B cell (primary cell): Measurements from ENCODE around the gene C1R. TPM values are rescaled to one million over a fixed set of nuclear protein-coding genes. Genes with fewer than 3 reads are reported as not detected.

Source experiments
- ATAC-seq: fragments of 200-7000 bp; cut with Tn5 transposase; one replicate; pipeline ENCODE4 v1.10.0; 2021; ENCODE audit warnings: low read depth, mild to moderate bottlenecking, moderate number of reproducible peaks, moderate library complexity
- CTCF ChIA-PET: fragments of 350-600 bp; sonication (Branson Sonifier 250); formaldehyde crosslinking; loops from one replicate; lab custom pipeline; 2021; ENCODE audit warnings: antibody characterized with exemption, inconsistent platforms; lab: Charles Lee
- POLR2A ChIA-PET: fragments of 350-600 bp; sonication (Branson Sonifier 250); formaldehyde crosslinking; loops from one replicate; lab custom pipeline; 2021; ENCODE audit warnings: antibody characterized with exemption; lab: Charles Lee
- DNase-seq: peaks from one replicate; pipeline ENCODE4 v3.0.0; 2013
- H2AFZ ChIP-seq: 2 replicates; pipeline ENCODE4 v1.6.1; 2012; ENCODE audit warnings: mild to moderate bottlenecking, low read depth, low read length; ENCODE audit not compliant: insufficient read depth, poor library complexity, severe bottlenecking
- H3K27ac ChIP-seq, 2 donors: 1 replicate in 1 of 2; 2 replicates in 1 of 2; pipeline ENCODE4 v1.5.1; 2012 to 2013; ENCODE audit warnings: low read length in 2 of 2, mild to moderate bottlenecking in 2 of 2, moderate library complexity in 1 of 2
- H3K27me3 ChIP-seq, 4 experiments: fragments of 200-600 bp in 1 of 4; sonication (generic) in 1 of 4; replicated peaks in 1 of 4; 1 replicate in 2 of 4; 2 replicates in 2 of 4; pipeline versions ENCODE4 v1.6.1 to v1.7.0; 2013 to 2016; ENCODE audit warnings: low read length in 3 of 4, mild to moderate bottlenecking in 2 of 4, mixed read lengths in 1 of 4, moderate library complexity in 1 of 4; ENCODE audit not compliant: insufficient read depth in 4 of 4, control insufficient read depth in 3 of 4; ENCODE audit errors: control extremely low read depth in 1 of 4
- H3K36me3 ChIP-seq, 2 experiments: replicated peaks in 1 of 2; 1 replicate in 1 of 2; 2 replicates in 1 of 2; pipeline versions ENCODE4 v1.6.1 to v1.7.1; 2013; ENCODE audit warnings: low read length in 1 of 2; ENCODE audit not compliant: insufficient read depth in 2 of 2, control insufficient read depth in 1 of 2; ENCODE audit errors: control extremely low read depth in 1 of 2, extremely low read depth in 1 of 2
- H3K4me1 ChIP-seq, 2 donors: fragments of 200-600 bp in 1 of 2; sonication (generic) in 1 of 2; 1 replicate in 1 of 2; 2 replicates in 1 of 2; pipeline versions ENCODE4 v1.5.1 to v1.6.1; 2013 to 2017; ENCODE audit warnings: low read length in 2 of 2; ENCODE audit not compliant: control insufficient read depth in 2 of 2, insufficient read depth in 2 of 2
- H3K4me2 ChIP-seq: replicated peaks from 2 replicates; pipeline ENCODE3; 2012; ENCODE audit warnings: mild to moderate bottlenecking, low read depth, low read length; ENCODE audit not compliant: poor library complexity, severe bottlenecking
- H3K4me3 ChIP-seq, 5 experiments: fragments of 200-600 bp in 1 of 5; sonication (generic) in 1 of 5; 1 replicate in 3 of 5; 2 replicates in 2 of 5; pipeline versions ENCODE4 v1.5.1 to v1.7.0; 2011 to 2016; ENCODE audit warnings: low read length in 4 of 5, mild to moderate bottlenecking in 4 of 5, low read depth in 2 of 5, control low read depth in 1 of 5, moderate library complexity in 1 of 5; ENCODE audit not compliant: insufficient read depth in 1 of 5; ENCODE audit errors: control extremely low read depth in 1 of 5, extremely low read depth in 1 of 5
- H3K79me2 ChIP-seq: fragments of 200-600 bp; sonication (generic); one replicate; pipeline ENCODE4 v1.6.0; 2016; ENCODE audit warnings: low read length; ENCODE audit not compliant: control insufficient read depth, insufficient read depth
- H3K9ac ChIP-seq: fragments of 200-600 bp; sonication (generic); 2 replicates; pipeline ENCODE4 v1.6.1; 2017; ENCODE audit warnings: mild to moderate bottlenecking, low read length, moderate library complexity
- H3K9me3 ChIP-seq, 3 donors: one replicate each; pipeline versions ENCODE4 v1.6.1 to v1.7.1; 2013; ENCODE audit warnings: low read length in 2 of 3; ENCODE audit not compliant: control insufficient read depth in 2 of 3, insufficient read depth in 1 of 3; ENCODE audit errors: control extremely low read depth in 1 of 3
- H4K20me1 ChIP-seq: 2 replicates; pipeline ENCODE4 v1.6.0; 2012; ENCODE audit warnings: mild to moderate bottlenecking, low read length; ENCODE audit not compliant: insufficient read depth, control insufficient read depth, poor library complexity, severe bottlenecking
- H3K27ac Mint-ChIP-seq: one replicate; pipeline ENCODE4 v1.8.0; 2021; ENCODE audit warnings: mixed read lengths
- H3K27me3 Mint-ChIP-seq: one replicate; pipeline ENCODE4 v1.8.0; 2021; ENCODE audit warnings: mixed read lengths
- H3K4me1 Mint-ChIP-seq: one replicate; pipeline ENCODE4 v1.8.0; 2021; ENCODE audit warnings: mixed read lengths
- H3K4me3 Mint-ChIP-seq: one replicate; pipeline ENCODE4 v1.8.0; 2021; ENCODE audit warnings: mixed read lengths
- H3K9me3 Mint-ChIP-seq: one replicate; pipeline ENCODE4 v1.8.0; 2022; ENCODE audit warnings: mixed read lengths; ENCODE audit not compliant: insufficient read depth
- CTCF ChIP-seq: fragments of 200-600 bp; IDR thresholded peaks from one replicate; pipeline ENCODE4 v1.8.0; 2022; ENCODE audit warnings: antibody characterized with exemption, mild to moderate bottlenecking
- EZH2 ChIP-seq: IDR thresholded peaks from 2 replicates; pipeline ENCODE4 v1.6.1; 2012; ENCODE audit warnings: borderline replicate concordance, low read depth, mild to moderate bottlenecking, moderate library complexity, low read length; ENCODE audit not compliant: insufficient read depth, poor library complexity, severe bottlenecking
- whole genome bisulfite sequencing: methylation state at CpG from one replicate; pipeline ENCODE4 v1.1.5; 2013; ENCODE audit warnings: missing lambda C conversion rate; ENCODE audit not compliant: insufficient coverage; 5-methylcytosine and 5-hydroxymethylcytosine counted together
- intact Hi-C: fragments of 100-400 bp; cut with micrococcal nuclease; formaldehyde crosslinking; loops from one replicate; pipeline ENCODE4 v1.10.0; 2022
- polyA plus RNA-seq: library from polyadenylated mRNA; depleted of rRNA; stranded (reverse); fragments of >200 nt; gene quantifications from 2 replicates; pipeline ENCODE4 v1.2.3, GENCODE V29; 2012
- total RNA-seq, 2 donors: library from RNA; stranded (reverse); fragments of 120-200 nt in 1 of 2; gene quantifications; 1 replicate in 1 of 2; 2 replicates in 1 of 2; pipeline versions ENCODE4 v1.2.3 to v1.2.4, GENCODE V29; 2013 to 2022

Gene C1R
- total and polyA plus RNA-seq, 2 donors (not counting 1 experiment from before 2014, with no cell fraction given) = 1.5 to 2.0 TPM

DNA sequence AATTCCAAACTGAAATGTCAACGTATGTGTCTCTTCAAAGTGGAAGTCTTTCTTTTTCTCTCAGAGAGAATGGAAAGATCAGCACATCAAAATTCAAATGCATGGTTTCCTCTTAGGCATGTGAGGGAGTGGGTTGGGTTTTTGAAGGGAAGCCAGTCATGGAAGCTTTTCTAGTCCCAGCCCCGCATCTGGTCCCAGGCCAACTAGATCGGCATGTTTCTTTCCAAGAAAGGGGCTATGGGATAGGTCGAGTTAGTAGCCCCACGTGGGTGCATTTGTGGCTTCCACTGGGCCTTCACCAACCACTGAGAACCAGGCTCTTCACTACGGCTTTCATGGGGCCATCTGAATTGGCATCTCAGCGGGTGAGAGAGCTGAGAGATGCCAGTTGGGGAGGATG is 25.1 kb downstream of the C1R start:
- no peak overlapping the region for H3K4me3 ChIP-seq
- ChIA-PET POLR2A (no interaction called here), CTCF (interaction anchor here (0.9 kb wide), 1 partner anchor 14 kb away, joined by 4 read pairs; no protein-coding TSS in a partner anchor)
- DNase-seq = no peak
- no peaks in the 10 kb centered on the region for H3K9me3 ChIP-seq
- H4K20me1 ChIP-seq = no peaks in the 10 kb centered on the region
- peaks cover 27% of the 10 kb centered on the region for H3K27me3 Mint-ChIP-seq
- no peak overlapping the region for H3K4me2 ChIP-seq
- H3K4me1 Mint-ChIP-seq = no peaks in the 10 kb centered on the region
- no peak overlapping the region for H3K4me3 Mint-ChIP-seq
- no peak overlapping the region for H2AFZ ChIP-seq
- no peaks in the 10 kb centered on the region for H3K79me2 ChIP-seq
- TF ChIP-seq CTCF (no peak), EZH2 (no peak)
- intact Hi-C loops = no loop called here
- no peaks in the 10 kb centered on the region for H3K4me1 ChIP-seq
- no peaks in the 10 kb centered on the region for H3K9me3 Mint-ChIP-seq
- ATAC-seq = no peak
- H3K27ac Mint-ChIP-seq = no peak overlapping the region
- WGBS = 83% methylated on average over 7 of the region's 7 CpGs
- H3K36me3 ChIP-seq = no peaks in the 10 kb centered on the region
- H3K27me3 ChIP-seq = no peaks in the 10 kb centered on the region
- H3K27ac ChIP-seq = no peak overlapping the region
- H3K9ac ChIP-seq = no peak overlapping the region

- no peak overlapping the region for H3K4me2 ChIP-seq
- H3K4me3 ChIP-seq = no peak overlapping the region
- no peaks in the 10 kb centered on the region for H3K27me3 ChIP-seq
- H3K9ac ChIP-seq = no peak overlapping the region
- DNase-seq (no peak), ATAC-seq (no peak)
- 86% methylated on average over 1 of the region's 2 CpGs for WGBS
- H3K27ac ChIP-seq = no peak overlapping the region
- no peaks in the 10 kb centered on the region for H3K4me1 Mint-ChIP-seq
- H3K4me1 ChIP-seq = no peaks in the 10 kb centered on the region
- TF ChIP-seq CTCF (no peak), EZH2 (no peak)
- intact Hi-C loops = no loop called here
- H3K36me3 ChIP-seq = no peaks in the 10 kb centered on the region
- CTCF ChIA-PET = interaction anchor here (0.9 kb wide), 1 partner anchor 15 kb away, joined by 4 read pairs; no protein-coding TSS in a partner anchor
- H3K9me3 Mint-ChIP-seq = no peaks in the 10 kb centered on the region
- no peak overlapping the region for H3K4me3 Mint-ChIP-seq
- H3K27me3 Mint-ChIP-seq = peaks cover 22% of the 10 kb centered on the region
- POLR2A ChIA-PET = no interaction called here
- no peaks in the 10 kb centered on the region for H3K9me3 ChIP-seq
- no peaks in the 10 kb centered on the region for H3K79me2 ChIP-seq
- H4K20me1 ChIP-seq = no peaks in the 10 kb centered on the region
- H2AFZ ChIP-seq = no peak overlapping the region
- no peak overlapping the region for H3K27ac Mint-ChIP-seq
These were observed 25.6 kb downstream of the C1R start for GRCh38 chr12:7066596-7066995.
